ENCODE measurements around the gene AQP12B.
"Not testable (repeated sequence)": the region's sequence is repeated elsewhere in the genome, so short reads cannot be mapped to it uniquely, and the experiment has no call there.

Gene AQP12B

GRCh38 chr2:240664622-240665021 lies 18.1 kb downstream of the AQP12B start:
- Histone ChIP-seq H3K27ac (ENCODE audit: low read depth, low read length) (no peak overlapping the region), H2BK15ac (replicated peaks; ENCODE audit: low read depth) (no peak overlapping the region), H2AK5ac (ENCODE audit: low read length) (no peak overlapping the region), H2BK5ac (ENCODE audit: low read length) (no peak overlapping the region), H2BK120ac (ENCODE audit: low read depth, low read length) (no peak overlapping the region), H3K27me3 (ENCODE audit: insufficient read depth, low read length, poor library complexity) (no peaks in the 10 kb centered on the region), H4K8ac (ENCODE audit: low read depth, low read length) (no peak overlapping the region), H3K18ac (ENCODE audit: low read length) (no peak overlapping the region), H3K4me3 (ENCODE audit: low read length) (no peak overlapping the region), H3K56ac (ENCODE audit: low read length) (no peak overlapping the region), H3K4ac (ENCODE audit: low read depth, low read length) (no peak overlapping the region), H3K4me1 (ENCODE audit: control insufficient read depth, low read depth, low read length) (no peaks in the 10 kb centered on the region), H4K5ac (ENCODE audit: low read length) (no peak overlapping the region), H3K79me2 (ENCODE audit: control insufficient read depth, insufficient read depth, low read length) (no peaks in the 10 kb centered on the region), H3K4me2 (ENCODE audit: low read length) (no peak overlapping the region), H3K79me1 (ENCODE audit: low read length) (no peaks in the 10 kb centered on the region), H3K23ac (ENCODE audit: low read length) (no peak overlapping the region), H3K36me3 (ENCODE audit: control insufficient read depth, insufficient read depth, low read length) (no peaks in the 10 kb centered on the region), H3K9ac (ENCODE audit: low read length) (no peak overlapping the region)
- no peak for DNase-seq
- WGBS (ENCODE audit: extremely low coverage, insufficient coverage, low lambda C conversion rate) = no CpG with 5 or more reads among the region's 1 CpG

- no peak overlapping the region for H3K4me3 ChIP-seq (ENCODE audit: low read length)
- H3K79me2 ChIP-seq (ENCODE audit: control insufficient read depth, insufficient read depth, low read length) = no peaks in the 10 kb centered on the region
- no peak for DNase-seq
Observed at GRCh38 chr2:240663546-240664190, 19.0 kb downstream of the AQP12B start.

GRCh38 chr2:240662681-240663080 lies 20.0 kb downstream of the AQP12B start:
- Histone ChIP-seq H3K36me3 (ENCODE audit: control insufficient read depth, insufficient read depth, low read length) (no peaks in the 10 kb centered on the region), H4K5ac (ENCODE audit: low read length) (no peak overlapping the region), H3K79me1 (ENCODE audit: low read length) (no peaks in the 10 kb centered on the region), H3K27me3 (ENCODE audit: insufficient read depth, low read length, poor library complexity) (no peaks in the 10 kb centered on the region), H3K18ac (ENCODE audit: low read length) (no peak overlapping the region), H2BK120ac (ENCODE audit: low read depth, low read length) (no peak overlapping the region), H3K4ac (ENCODE audit: low read depth, low read length) (no peak overlapping the region), H2BK5ac (ENCODE audit: low read length) (no peak overlapping the region), H3K4me3 (ENCODE audit: low read length) (no peak overlapping the region), H3K4me2 (ENCODE audit: low read length) (no peak overlapping the region), H3K9ac (ENCODE audit: low read length) (no peak overlapping the region), H2AK5ac (ENCODE audit: low read length) (no peak overlapping the region), H2BK15ac (replicated peaks; ENCODE audit: low read depth) (no peak overlapping the region), H3K4me1 (ENCODE audit: control insufficient read depth, low read depth, low read length) (no peaks in the 10 kb centered on the region), H4K8ac (ENCODE audit: low read depth, low read length) (no peak overlapping the region), H3K27ac (ENCODE audit: low read depth, low read length) (no peak overlapping the region), H3K79me2 (ENCODE audit: control insufficient read depth, insufficient read depth, low read length) (no peaks in the 10 kb centered on the region), H3K23ac (ENCODE audit: low read length) (no peak overlapping the region), H3K56ac (ENCODE audit: low read length) (no peak overlapping the region)
- no peak for DNase-seq
- no CpG with 5 or more reads among the region's 3 CpGs for WGBS (ENCODE audit: extremely low coverage, insufficient coverage, low lambda C conversion rate)

More at GRCh38 chr2:240663546-240664190, 19.0 kb downstream of the AQP12B start:
- Histone ChIP-seq H3K4me2 (ENCODE audit: low read length) (no peak overlapping the region), H3K4me1 (ENCODE audit: control insufficient read depth, low read depth, low read length) (no peaks in the 10 kb centered on the region), H3K79me1 (ENCODE audit: low read length) (no peaks in the 10 kb centered on the region), H4K8ac (ENCODE audit: low read depth, low read length) (no peak overlapping the region), H3K9ac (ENCODE audit: low read length) (no peak overlapping the region), H3K4ac (ENCODE audit: low read depth, low read length) (no peak overlapping the region), H3K23ac (ENCODE audit: low read length) (no peak overlapping the region), H2BK15ac (replicated peaks; ENCODE audit: low read depth) (no peak overlapping the region), H3K27me3 (ENCODE audit: insufficient read depth, low read length, poor library complexity) (no peaks in the 10 kb centered on the region), H2BK120ac (ENCODE audit: low read depth, low read length) (no peak overlapping the region), H4K5ac (ENCODE audit: low read length) (no peak overlapping the region), H2AK5ac (ENCODE audit: low read length) (no peak overlapping the region), H3K36me3 (ENCODE audit: control insufficient read depth, insufficient read depth, low read length) (no peaks in the 10 kb centered on the region), H2BK5ac (ENCODE audit: low read length) (no peak overlapping the region), H3K56ac (ENCODE audit: low read length) (no peak overlapping the region), H3K18ac (ENCODE audit: low read length) (no peak overlapping the region), H3K27ac (ENCODE audit: low read depth, low read length) (no peak overlapping the region)
- WGBS (ENCODE audit: extremely low coverage, insufficient coverage, low lambda C conversion rate) = no CpG with 5 or more reads among the region's 6 CpGs

- not testable (repeated sequence) for H3K4me1 ChIP-seq (ENCODE audit: control insufficient read depth, low read depth, low read length); H2BK15ac ChIP-seq (replicated peaks; ENCODE audit: low read depth); H3K27ac ChIP-seq (ENCODE audit: low read depth, low read length); H4K8ac ChIP-seq (ENCODE audit: low read depth, low read length); H4K5ac ChIP-seq (ENCODE audit: low read length); H3K27me3 ChIP-seq (ENCODE audit: insufficient read depth, low read length, poor library complexity); H3K4me2 ChIP-seq (ENCODE audit: low read length); H3K79me1 ChIP-seq (ENCODE audit: low read length); H3K9ac ChIP-seq (ENCODE audit: low read length); H3K18ac ChIP-seq (ENCODE audit: low read length); H2AK5ac ChIP-seq (ENCODE audit: low read length); H3K4me3 ChIP-seq (ENCODE audit: low read length); H3K56ac ChIP-seq (ENCODE audit: low read length); DNase-seq; H2BK120ac ChIP-seq (ENCODE audit: low read depth, low read length); H3K4ac ChIP-seq (ENCODE audit: low read depth, low read length); H2BK5ac ChIP-seq (ENCODE audit: low read length); H3K79me2 ChIP-seq (ENCODE audit: control insufficient read depth, insufficient read depth, low read length); H3K23ac ChIP-seq (ENCODE audit: low read length); H3K36me3 ChIP-seq (ENCODE audit: control insufficient read depth, insufficient read depth, low read length)
- no CpG with 5 or more reads among the region's 7 CpGs for WGBS (ENCODE audit: extremely low coverage, insufficient coverage, low lambda C conversion rate)
Observed at GRCh38 chr2:240659883-240660282, 22.8 kb downstream of the AQP12B start.

GRCh38 chr2:240655931-240656886 lies 26.5 kb downstream of the AQP12B start:
- Histone ChIP-seq H2BK5ac (ENCODE audit: low read length) (no peak overlapping the region), H3K4me2 (ENCODE audit: low read length) (no peak overlapping the region), H2BK120ac (ENCODE audit: low read depth, low read length) (no peak overlapping the region), H3K4me3 (ENCODE audit: low read length) (no peak overlapping the region), H4K5ac (ENCODE audit: low read length) (no peak overlapping the region), H3K4me1 (ENCODE audit: control insufficient read depth, low read depth, low read length) (no peaks in the 10 kb centered on the region), H3K18ac (ENCODE audit: low read length) (no peak overlapping the region), H3K36me3 (ENCODE audit: control insufficient read depth, insufficient read depth, low read length) (no peaks in the 10 kb centered on the region), H2AK5ac (ENCODE audit: low read length) (no peak overlapping the region), H3K27ac (ENCODE audit: low read depth, low read length) (no peak overlapping the region), H3K79me2 (ENCODE audit: control insufficient read depth, insufficient read depth, low read length) (no peaks in the 10 kb centered on the region), H3K79me1 (ENCODE audit: low read length) (no peaks in the 10 kb centered on the region), H3K56ac (ENCODE audit: low read length) (no peak overlapping the region), H4K8ac (ENCODE audit: low read depth, low read length) (no peak overlapping the region), H2BK15ac (replicated peaks; ENCODE audit: low read depth) (no peak overlapping the region), H3K9ac (ENCODE audit: low read length) (no peak overlapping the region), H3K27me3 (ENCODE audit: insufficient read depth, low read length, poor library complexity) (no peaks in the 10 kb centered on the region), H3K23ac (ENCODE audit: low read length) (no peak overlapping the region), H3K4ac (ENCODE audit: low read depth, low read length) (no peak overlapping the region)
- no CpG with 5 or more reads among the region's 10 CpGs for WGBS (ENCODE audit: extremely low coverage, insufficient coverage, low lambda C conversion rate)
- DNase-seq = no peak

All from mesendoderm (in vitro differentiated cells).